EH (cell line): ENCODE measurements around the gene PRDM16.
A peak's percentile ranks its signal among the peaks of the same experiment; 100 is the strongest.

ENCODE experiments used
- DNase-seq: peaks from one replicate; pipeline ENCODE4 v3.0.0-alpha.2; 2015; ENCODE audit warnings: low read depth

PRDM16 gene

DNA sequence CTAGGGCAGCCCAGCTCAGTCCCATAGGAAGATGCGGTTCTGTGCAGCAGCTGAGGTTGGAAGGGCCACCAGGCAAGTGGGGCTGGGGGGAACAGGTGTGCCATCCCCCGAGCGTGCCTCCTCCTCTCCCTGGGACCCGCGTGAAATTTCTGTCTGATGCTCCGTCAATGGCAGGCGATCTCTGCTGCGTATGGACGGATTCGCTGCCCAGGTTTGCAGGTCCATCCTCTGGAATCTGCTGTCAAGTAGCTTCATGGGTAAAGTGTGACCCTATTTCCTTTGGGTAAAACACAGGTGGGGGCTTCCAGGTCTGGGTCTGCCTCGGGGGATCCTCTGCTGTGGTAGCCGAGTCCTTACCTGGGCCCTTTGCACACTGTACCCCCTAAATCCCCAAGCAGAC lies 270.9 kb downstream of the PRDM16 start:
- no peak for DNase-seq

- DNase-seq, result no peak
Observed at GRCh38 chr1:3340548-3341235, 271.7 kb downstream of the PRDM16 start.

GRCh38 chr1:3341236-3341994 lies 272.4 kb downstream of the PRDM16 start:
- no peak for DNase-seq

GRCh38 chr1:3342960-3343359 lies 274.0 kb downstream of the PRDM16 start:
- DNase-seq, result no peak

GRCh38 chr1:3344395-3344794 lies 275.4 kb downstream of the PRDM16 start:
- no peak for DNase-seq

DNA sequence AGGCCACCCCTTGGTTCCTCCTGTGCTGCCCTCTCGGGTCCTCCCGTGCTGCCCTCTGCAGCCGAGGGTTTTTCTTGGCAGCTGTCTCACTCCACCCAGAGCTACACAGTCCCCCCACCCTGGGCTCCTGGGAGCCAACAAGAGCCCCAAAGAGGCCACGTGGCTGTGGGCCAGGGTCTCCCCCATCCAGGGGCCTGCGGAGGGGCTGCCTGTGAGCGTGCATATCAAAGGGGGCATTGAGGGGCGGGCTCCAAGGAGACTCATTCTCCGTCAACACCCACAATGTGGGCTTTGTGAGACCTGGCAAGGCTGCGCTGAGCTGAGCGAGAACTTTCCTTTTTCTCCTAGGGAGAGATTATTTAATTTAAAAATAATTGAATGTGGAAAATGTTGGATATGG lies 276.8 kb downstream of the PRDM16 start:
- no peak for DNase-seq

GRCh38 chr1:3346478-3346877 lies 277.5 kb downstream of the PRDM16 start:
- DNase-seq, result no peak

DNA sequence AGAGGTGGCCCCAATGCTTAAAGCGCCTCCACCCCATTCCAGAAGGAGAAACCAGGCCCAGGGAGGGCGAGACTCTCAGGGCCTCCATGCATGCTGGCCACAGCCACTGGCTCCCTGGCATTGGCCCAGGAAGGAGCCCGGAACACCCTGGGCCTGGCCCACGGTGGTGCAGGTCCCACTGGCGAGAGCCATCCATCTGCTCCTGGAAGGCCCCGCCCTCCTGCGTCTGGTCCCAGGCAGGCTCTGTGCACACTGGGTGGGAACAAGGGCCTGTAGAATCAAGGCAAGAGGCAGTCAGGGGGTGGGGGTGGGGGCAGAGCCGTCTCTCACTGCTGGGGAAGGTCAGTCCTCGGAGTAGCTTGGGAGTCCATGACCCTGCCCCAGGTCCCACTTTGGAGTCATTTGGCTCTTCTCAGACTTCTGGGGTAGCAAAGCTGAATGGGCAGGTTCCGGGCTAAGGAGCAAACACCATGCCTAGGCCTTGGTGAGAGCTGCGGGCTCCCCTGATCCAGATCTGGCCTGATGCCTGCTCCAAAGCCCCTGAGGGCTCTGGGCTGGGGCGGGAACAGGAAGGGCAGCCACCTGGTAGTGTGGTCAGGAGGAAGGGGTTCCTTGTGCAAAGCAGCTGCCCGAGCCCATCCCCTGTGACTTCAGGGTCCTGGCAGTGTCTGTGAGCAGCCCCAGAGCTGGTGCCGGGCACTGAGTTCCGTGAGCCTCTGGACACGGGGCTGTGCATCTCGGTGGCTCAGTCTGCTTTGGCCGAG lies 278.4 kb downstream of the PRDM16 start:
- no peak for DNase-seq

DNA sequence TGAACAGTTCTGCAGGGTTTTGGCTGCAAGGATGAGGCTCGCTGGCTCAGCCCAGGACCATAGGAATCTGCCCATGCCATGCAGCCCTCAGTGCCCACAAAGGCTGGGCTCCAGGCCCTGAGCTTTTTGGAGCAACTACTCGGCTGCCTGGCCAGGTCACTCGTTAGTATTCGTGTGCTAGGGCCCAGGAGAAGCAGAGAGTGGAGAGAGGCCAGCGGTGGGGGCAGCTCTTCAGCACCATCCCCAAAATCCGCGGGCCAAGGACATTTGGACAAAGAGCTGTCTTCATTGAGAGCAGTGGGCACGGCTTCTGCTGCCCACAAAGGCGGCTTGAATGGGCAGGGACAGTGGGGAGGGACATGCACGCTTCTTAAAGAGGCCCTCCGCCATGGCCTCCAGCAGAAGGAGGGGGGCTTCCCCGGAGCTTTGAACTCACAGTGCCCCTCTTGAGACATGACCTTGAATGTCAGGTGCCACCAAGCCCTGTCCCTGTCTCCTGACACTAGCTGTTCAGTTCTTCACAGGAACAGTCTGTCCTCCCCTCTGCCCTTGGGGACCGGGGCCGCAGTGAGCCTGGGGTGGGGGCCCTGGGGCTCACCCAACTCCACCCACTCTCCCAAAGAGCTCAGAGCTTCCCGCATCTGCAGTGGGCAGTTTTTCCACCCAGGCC lies 279.3 kb downstream of the PRDM16 start:
- no peak for DNase-seq

GRCh38 chr1:3349161-3349967 lies 280.4 kb downstream of the PRDM16 start:
- DNase-seq, result no peak

DNA sequence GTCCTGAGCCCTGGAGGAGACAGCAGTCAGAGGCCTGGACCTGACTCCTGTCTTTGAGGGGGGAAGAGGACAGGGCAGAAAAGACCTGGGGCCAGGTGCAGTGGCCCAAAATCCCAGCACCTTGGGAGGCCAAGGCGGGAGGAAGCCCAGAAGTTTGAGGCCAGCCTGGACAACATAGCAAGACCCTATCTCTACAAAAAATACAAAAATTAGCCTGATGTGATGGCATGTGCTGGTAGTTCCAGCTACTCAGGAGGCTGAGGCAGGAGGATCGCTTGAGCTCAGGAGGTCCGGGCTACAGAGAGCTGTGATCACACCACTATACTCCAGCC lies 280.9 kb downstream of the PRDM16 start:
- no peak for DNase-seq

GRCh38 chr1:3350506-3351261 lies 281.7 kb downstream of the PRDM16 start:
- peak; percentile 8 for DNase-seq

GRCh38 chr1:3351449-3352298 lies 282.7 kb downstream of the PRDM16 start:
- no peak for DNase-seq

GRCh38 chr1:3352299-3352951 lies 283.4 kb downstream of the PRDM16 start:
- DNase-seq, result peak; percentile 84

GRCh38 chr1:3352952-3353331 lies 283.9 kb downstream of the PRDM16 start:
- DNase-seq, result peak; percentile 21

DNA sequence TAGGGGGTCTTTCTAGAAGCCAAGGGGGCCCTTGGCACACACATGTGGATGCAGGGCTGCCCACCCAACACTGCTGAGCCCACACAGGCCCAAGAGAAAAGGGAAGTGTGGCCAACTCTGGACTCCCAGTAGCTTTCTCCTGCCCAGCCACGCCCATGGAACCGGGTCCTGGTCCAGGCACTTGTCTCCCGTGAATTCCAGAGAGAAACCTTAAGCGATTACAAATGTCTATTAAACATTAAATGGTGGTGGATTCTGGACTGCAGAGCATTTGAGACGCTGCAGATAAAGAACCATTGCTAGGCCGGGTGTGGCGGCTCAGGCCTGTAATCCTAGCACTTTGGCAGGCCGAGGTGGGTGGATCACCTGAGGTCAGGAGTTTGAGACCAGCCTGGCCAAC lies 284.9 kb downstream of the PRDM16 start:
- no peak for DNase-seq

GRCh38 chr1:3355089-3355488 lies 286.1 kb downstream of the PRDM16 start:
- no peak for DNase-seq

- no peak for DNase-seq
Observed at GRCh38 chr1:3355894-3356826, 287.2 kb downstream of the PRDM16 start.
